Spleen (tissue), 11 donors: Measurements from ENCODE around the gene DNM1. TPM values are rescaled to one million over a fixed set of nuclear protein-coding genes. Genes with fewer than 3 reads are reported as not detected.

Source experiments
- DNase-seq: peaks from one replicate; pipeline ENCODE4 v3.0.0-alpha.2; 2020
- H3K27ac ChIP-seq, 8 donors: fragments of 200-600 bp; sonication (generic) in 7 of 8; 1 replicate in 4 of 8; 2 replicates in 4 of 8; pipeline versions ENCODE4 v1.5.0 to v1.8.0; 2016 to 2021; ENCODE audit warnings: inconsistent platforms in 4 of 8, mild to moderate bottlenecking in 4 of 8, moderate library complexity in 1 of 8
- H3K27me3 ChIP-seq, 7 donors: fragments of 200-600 bp; sonication (generic) in 6 of 7; replicated peaks in 1 of 7; 1 replicate in 4 of 7; 2 replicates in 3 of 7; pipeline versions ENCODE4 v1.5.0 to v1.8.0; 2016 to 2021; ENCODE audit warnings: inconsistent platforms in 3 of 7, mild to moderate bottlenecking in 1 of 7
- H3K36me3 ChIP-seq, 6 donors: fragments of 200-600 bp; sonication (generic) in 5 of 6; 1 replicate in 4 of 6; 2 replicates in 2 of 6; pipeline versions ENCODE4 v1.5.0 to v1.8.0; 2016 to 2021; ENCODE audit warnings: inconsistent platforms in 2 of 6
- H3K4me1 ChIP-seq, 6 donors: fragments of 200-600 bp; sonication (generic) in 5 of 6; 1 replicate in 3 of 6; 2 replicates in 3 of 6; pipeline versions ENCODE4 v1.5.0 to v1.8.0; 2016 to 2021; ENCODE audit warnings: inconsistent platforms in 3 of 6
- H3K4me3 ChIP-seq, 8 donors: fragments of 200-600 bp; sonication (generic) in 7 of 8; 1 replicate in 4 of 8; 2 replicates in 4 of 8; pipeline versions ENCODE4 v1.5.0 to v1.8.0; 2016 to 2021; ENCODE audit warnings: inconsistent platforms in 4 of 8, mild to moderate bottlenecking in 4 of 8, moderate library complexity in 2 of 8
- H3K9me3 ChIP-seq, 8 donors: fragments of 200-600 bp; sonication (generic) in 7 of 8; 1 replicate in 4 of 8; 2 replicates in 4 of 8; pipeline versions ENCODE4 v1.5.0 to v1.8.0; 2016 to 2021; ENCODE audit warnings: inconsistent platforms in 4 of 8
- POLR2A ChIP-seq, 3 donors: fragments of 450-650 bp; IDR thresholded peaks; one replicate each; pipeline ENCODE4 v1.5.1; 2017; ENCODE audit warnings: antibody characterized with exemption in 3 of 3, mild to moderate bottlenecking in 1 of 3
- POLR2AphosphoS5 ChIP-seq, 3 donors: sonication (generic); formaldehyde crosslinking; IDR thresholded peaks; one replicate each; pipeline ENCODE4 v1.5.1; 2017; ENCODE audit warnings: antibody characterized with exemption in 3 of 3
- WGBS, 5 donors: extraction: QIAGEN DNeasy Blood & Tissue Kit in 3 of 5; methylation state at CpG; one replicate each; pipeline versions ENCODE4 v1.1.5 to v1.1.7; 2013 to 2018; 5-methylcytosine and 5-hydroxymethylcytosine counted together
- intact Hi-C: fragments of 100-400 bp; cut with DNase I; formaldehyde crosslinking; loops from one replicate; pipeline ENCODE4 v1.15.0; 2023; ENCODE audit warnings: low total_unique reads
- polyA plus RNA-seq, 3 donors: library from polyadenylated mRNA; stranded (reverse); fragments of 200-250 nt; gene quantifications; one replicate each; pipeline ENCODE4 v1.2.1, GENCODE V29; 2013
- total RNA-seq, 7 donors: library from RNA; depleted of rRNA in 3 of 7; stranded (reverse); fragments of >200 nt in 3 of 7; fragmentation: NEBNext Ultra II Directional in 4 of 7; extraction: Animal tissue kit (Norgen Biotek cat#: 25700) in 4 of 7; gene quantifications; one replicate each; pipeline versions ENCODE4 v1.1.0 to v1.2.1, GENCODE V29; 2016 to 2021
- TF ChIP-seq, protein P1 (sequence below), 11 experiments: fragments of 200-600 bp in 7 of 11; fragments of 450-650 bp in 4 of 11; sonication (generic) in 4 of 11; IDR thresholded peaks in 8 of 11; conservative IDR thresholded peaks in 3 of 11; 1 replicate in 7 of 11; 2 replicates in 4 of 11; pipeline versions ENCODE4 v1.4.0 to v1.8.0; 2016 to 2021; ENCODE audit warnings: antibody characterized with exemption in 11 of 11, inconsistent platforms in 4 of 11, mild to moderate bottlenecking in 1 of 11
- donor health status: healthy with polysubstance abuse.
- donor health status: DM: no; HTN: no; CAD: no; lungs with moderate emphysema.
- donor health status: DM: no; HTN: no; CAD: no.
- donor health status: Bipolar disorder and iron deficiency.
- donor health status: healthy.
- donor health status: DM: no; HTN: no; CAD: no.
- donor health status: DM: yes; HTN: yes; CAD: no.

Gene DNM1
- total and polyA plus RNA-seq, 10 donors = 0.42 to 3.6 (median 1.6) TPM

DNA sequence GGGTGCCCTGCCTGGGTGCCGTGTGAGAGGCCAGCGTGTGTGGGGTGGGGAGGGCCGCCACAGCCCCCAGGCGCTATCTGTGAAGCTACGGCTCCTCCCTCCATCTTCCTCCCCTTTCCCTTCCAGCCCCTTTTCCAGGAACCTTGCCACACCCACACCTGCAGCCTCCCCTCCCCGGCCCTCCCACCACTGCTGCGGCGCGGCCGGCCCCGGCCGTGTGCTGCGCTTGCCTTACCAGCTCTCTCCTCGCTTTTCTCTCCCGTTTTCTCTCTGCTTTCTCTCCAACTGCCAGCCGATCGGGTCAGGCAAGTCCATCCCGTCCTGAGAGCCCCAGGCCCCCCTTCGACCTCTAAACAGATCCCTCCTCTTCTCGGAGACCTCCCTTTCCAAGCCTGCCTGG is 51.2 kb downstream of the DNM1 start:
- WGBS, 5 donors = 91 to 96% (median 94%) methylated on average over 18 to 20 of the region's 20 CpGs
- Histone ChIP-seq H3K27ac (no peak overlapping the region), H3K27me3 (peaks cover 0 to 20% (median 0%) of the 10 kb centered on the region in 7 donors), H3K9me3 (no peaks in the 10 kb centered on the region), H3K4me3 (no peak overlapping the region), H3K36me3 (peaks cover 4 to 40% (median 28%) of the 10 kb centered on the region in 6 donors), H3K4me1 (peaks cover 6 to 26% (median 21%) of the 10 kb centered on the region in 6 donors)
- no peak for DNase-seq
- intact Hi-C loops = no loop called here
- TF ChIP-seq, protein P1, sequence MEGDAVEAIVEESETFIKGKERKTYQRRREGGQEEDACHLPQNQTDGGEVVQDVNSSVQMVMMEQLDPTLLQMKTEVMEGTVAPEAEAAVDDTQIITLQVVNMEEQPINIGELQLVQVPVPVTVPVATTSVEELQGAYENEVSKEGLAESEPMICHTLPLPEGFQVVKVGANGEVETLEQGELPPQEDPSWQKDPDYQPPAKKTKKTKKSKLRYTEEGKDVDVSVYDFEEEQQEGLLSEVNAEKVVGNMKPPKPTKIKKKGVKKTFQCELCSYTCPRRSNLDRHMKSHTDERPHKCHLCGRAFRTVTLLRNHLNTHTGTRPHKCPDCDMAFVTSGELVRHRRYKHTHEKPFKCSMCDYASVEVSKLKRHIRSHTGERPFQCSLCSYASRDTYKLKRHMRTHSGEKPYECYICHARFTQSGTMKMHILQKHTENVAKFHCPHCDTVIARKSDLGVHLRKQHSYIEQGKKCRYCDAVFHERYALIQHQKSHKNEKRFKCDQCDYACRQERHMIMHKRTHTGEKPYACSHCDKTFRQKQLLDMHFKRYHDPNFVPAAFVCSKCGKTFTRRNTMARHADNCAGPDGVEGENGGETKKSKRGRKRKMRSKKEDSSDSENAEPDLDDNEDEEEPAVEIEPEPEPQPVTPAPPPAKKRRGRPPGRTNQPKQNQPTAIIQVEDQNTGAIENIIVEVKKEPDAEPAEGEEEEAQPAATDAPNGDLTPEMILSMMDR (IDR thresholded peaks at IDR 0.05 in 8 of 11, conservative IDR thresholded peaks at IDR 0.05 in 3 of 11) = no peak
- TF ChIP-seq POLR2AphosphoS5 (IDR thresholded peaks at IDR 0.05) (no peak), POLR2A (IDR thresholded peaks at IDR 0.05) (no peak)

DNA sequence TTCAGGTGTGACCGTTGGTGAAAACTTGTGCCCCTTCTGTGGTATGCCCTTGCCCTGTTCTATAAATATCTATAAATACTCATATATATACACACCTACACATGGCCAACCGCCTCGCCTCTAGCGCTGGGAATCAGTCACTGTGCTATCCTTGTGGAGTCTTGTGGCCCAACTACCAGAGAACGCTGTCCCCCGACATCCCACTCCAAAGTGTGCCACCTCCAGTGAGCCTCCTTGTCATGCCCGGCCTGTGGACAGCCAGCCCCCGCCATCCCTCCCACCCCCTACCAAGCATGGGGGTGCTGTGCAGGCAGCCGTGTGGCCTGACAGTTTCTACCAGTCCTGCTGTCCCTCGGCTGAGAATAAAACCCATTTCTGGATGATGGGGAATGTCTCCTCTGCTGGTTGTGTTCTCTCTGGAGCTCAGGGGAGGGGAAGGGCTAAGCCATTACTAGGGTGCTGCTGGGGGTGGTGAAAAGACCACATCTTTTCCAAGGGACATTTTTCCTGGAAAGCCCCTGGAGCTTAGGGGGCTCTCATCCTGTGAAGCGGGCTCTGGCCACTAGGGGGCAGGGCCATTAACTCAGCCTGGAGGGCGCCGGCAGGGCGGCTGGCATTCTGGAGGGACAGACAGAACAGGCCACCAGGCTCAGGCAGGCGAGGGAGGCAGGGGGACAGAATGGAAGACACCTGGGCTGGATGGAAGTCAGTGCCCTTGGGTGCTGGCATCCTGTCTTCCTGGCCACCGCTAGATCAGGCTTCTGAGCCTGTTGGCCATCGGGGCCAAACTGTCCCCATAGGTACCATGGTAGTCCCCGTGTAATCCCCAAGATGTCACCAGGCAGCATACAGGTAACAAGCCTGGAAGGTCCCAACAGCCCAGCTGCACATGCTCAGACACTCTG is 51.9 kb downstream of the DNM1 start:
- Histone ChIP-seq H3K9me3 (no peaks in the 10 kb centered on the region), H3K27ac (no peak overlapping the region), H3K4me3 (no peak overlapping the region), H3K27me3 (peaks cover 0 to 16% (median 0%) of the 10 kb centered on the region in 7 donors), H3K36me3 (peaks cover 4 to 47% (median 36%) of the 10 kb centered on the region in 6 donors), H3K4me1 (peaks cover 6 to 19% (median 16%) of the 10 kb centered on the region in 6 donors)
- DNase-seq = peak; percentile 85
- intact Hi-C loops = no loop called here
- TF ChIP-seq POLR2A (IDR thresholded peaks at IDR 0.05) (no peak), POLR2AphosphoS5 (IDR thresholded peaks at IDR 0.05) (peak in 2 of 3 donors; percentile 20 to 49)
- TF ChIP-seq, protein P1 (IDR thresholded peaks at IDR 0.05 in 8 of 11, conservative IDR thresholded peaks at IDR 0.05 in 3 of 11) = peak; percentile 34 to 89 (median 73)
- 64 to 75% (median 67%) methylated on average over 13 to 18 of the region's 18 CpGs for WGBS, 5 donors

DNA sequence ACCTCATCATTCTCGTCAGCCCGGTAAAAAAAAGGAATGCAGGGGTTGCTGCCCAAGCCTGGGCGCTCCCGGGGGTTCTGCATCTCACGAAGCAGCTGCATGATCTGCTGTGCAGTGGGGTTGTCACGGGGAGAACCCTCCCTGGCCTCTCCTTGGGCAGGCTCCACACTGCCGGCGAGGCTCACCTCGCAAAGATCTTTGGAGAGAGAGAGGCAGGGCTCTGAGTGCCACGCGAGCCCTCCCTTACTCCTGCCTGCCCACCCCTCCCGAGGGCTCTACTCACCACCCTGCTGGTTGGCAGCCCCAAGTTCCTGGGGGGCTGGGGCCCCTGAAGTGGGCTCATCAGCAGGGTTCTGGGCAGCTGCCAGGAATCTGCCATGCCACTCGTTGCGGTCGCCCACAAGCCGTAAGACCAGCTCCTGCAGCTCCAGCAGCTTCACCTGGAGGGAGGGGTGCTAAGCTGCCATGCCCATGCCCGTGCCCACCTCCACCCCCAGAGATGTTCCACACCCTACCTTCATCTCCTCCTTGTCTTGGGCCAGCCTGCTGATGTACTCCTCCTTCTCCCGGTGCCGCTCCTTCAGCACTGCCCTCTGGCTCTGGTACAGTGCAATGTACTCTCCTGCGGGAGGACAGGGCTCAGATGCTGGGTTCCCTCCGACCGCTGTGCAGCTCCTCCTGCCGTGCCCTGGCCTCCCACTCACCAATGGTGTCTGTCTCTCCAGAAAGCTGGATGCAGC is 54.1 kb downstream of the DNM1 start:
- Histone ChIP-seq H3K36me3 (peaks cover 13 to 69% (median 57%) of the 10 kb centered on the region in 6 donors), H3K27ac (no peak overlapping the region), H3K4me1 (no peaks in the 10 kb centered on the region), H3K27me3 (peaks cover 0 to 3% (median 0%) of the 10 kb centered on the region in 7 donors), H3K4me3 (no peak overlapping the region), H3K9me3 (no peaks in the 10 kb centered on the region)
- no peak for DNase-seq
- 86 to 92% (median 89%) methylated on average over 15 to 23 of the region's 23 CpGs for WGBS, 5 donors
- no peak for TF ChIP-seq POLR2A (IDR thresholded peaks at IDR 0.05)
- TF ChIP-seq, protein P1 (IDR thresholded peaks at IDR 0.05 in 8 of 11, conservative IDR thresholded peaks at IDR 0.05 in 3 of 11) = no peak
- no peak for TF ChIP-seq POLR2AphosphoS5 (IDR thresholded peaks at IDR 0.05)
- intact Hi-C loops = no loop called here
